PFSK-1 (cell line): ENCODE measurements around the gene CREB3L2.

ENCODE experiments used
- FOXP2 ChIP-seq: optimal IDR thresholded peaks from 2 replicates; pipeline ENCODE3; 2011; ENCODE audit warnings: borderline replicate concordance, control low read depth, inconsistent platforms; ENCODE audit not compliant: insufficient read depth; ENCODE audit errors: extremely low read length, extremely low read depth
- POLR2AphosphoS5 ChIP-seq: IDR thresholded peaks from 2 replicates; pipeline ENCODE4 v1.6.1; 2012; ENCODE audit warnings: low read depth, mild to moderate bottlenecking, control low read depth, low read length, moderate library complexity
- REST ChIP-seq, 2 experiments: IDR thresholded peaks; 2 replicates each; pipeline versions ENCODE4 v1.6.1 to v1.8.0; 2011 to 2012; ENCODE audit warnings: low read depth in 2 of 2, low read length in 2 of 2, control low read depth in 1 of 2, inconsistent platforms in 1 of 2, mild to moderate bottlenecking in 1 of 2, moderate library complexity in 1 of 2; ENCODE audit not compliant: insufficient read depth in 1 of 2
- SIN3A ChIP-seq: IDR thresholded peaks from 2 replicates; pipeline ENCODE4 v1.6.1; 2012; ENCODE audit warnings: mild to moderate bottlenecking, low read length, moderate library complexity, borderline replicate concordance; ENCODE audit not compliant: insufficient read depth
- TAF1 ChIP-seq: IDR thresholded peaks from 2 replicates; pipeline ENCODE4 v1.6.1; 2012; ENCODE audit warnings: low read length, control low read depth, borderline replicate concordance; ENCODE audit not compliant: insufficient read depth

GRCh38 chr7:138049505-138050116 is 47.7 kb upstream of the CREB3L2 start:
- TF ChIP-seq SIN3A: no peak
- TF ChIP-seq TAF1: no peak
- TF ChIP-seq POLR2AphosphoS5: no peak
- no peak for TF ChIP-seq REST (IDR thresholded peaks at IDR 0.05; ENCODE audit: insufficient read depth in 1 of 2, low read depth in 2 of 2, low read length in 2 of 2)
- no peak for TF ChIP-seq FOXP2
